Stimulated activated naive B cell treated with anti-CD40 and anti-IgM and Interleukin-4, amounts not matched to agents 10 μg/mL and 1 μg/mL and 100 μg/mL, for 72 hours (primary cell): Measurements from ENCODE around the gene MTTP.

Source experiments
- ATAC-seq, 2 donors: fragments of 150-1000 bp; cut with Tn5 transposase; replicated peaks; 2 replicates each; pipeline ENCODE4 v1.10.0; 2021; ENCODE audit warnings: moderate library complexity in 1 of 2
- DNase-seq: peaks from one replicate; pipeline ENCODE4 v3.0.0; 2021
- H3K27ac Mint-ChIP-seq: one replicate; pipeline ENCODE4 v1.8.0; 2022; ENCODE audit warnings: mild to moderate bottlenecking, mixed read lengths
- H3K27me3 Mint-ChIP-seq, 2 donors: one replicate each; pipeline ENCODE4 v1.8.0; 2022; ENCODE audit warnings: mixed read lengths in 2 of 2
- H3K36me3 Mint-ChIP-seq, 2 donors: one replicate each; pipeline ENCODE4 v1.8.0; 2022; ENCODE audit warnings: mixed read lengths in 2 of 2, mild to moderate bottlenecking in 1 of 2
- H3K4me1 Mint-ChIP-seq, 2 donors: one replicate each; pipeline ENCODE4 v1.8.0; 2022; ENCODE audit warnings: mixed read lengths in 2 of 2, mild to moderate bottlenecking in 1 of 2
- H3K4me3 Mint-ChIP-seq, 2 donors: one replicate each; pipeline ENCODE4 v1.8.0; 2022; ENCODE audit warnings: mild to moderate bottlenecking in 2 of 2, mixed read lengths in 2 of 2, moderate library complexity in 1 of 2
- H3K9me3 Mint-ChIP-seq, 2 donors: one replicate each; pipeline ENCODE4 v1.8.0; 2022; ENCODE audit warnings: mixed read lengths in 2 of 2, mild to moderate bottlenecking in 1 of 2

Gene MTTP

GRCh38 chr4:99640676-99641075, 66.1 kb downstream of the MTTP start:
- Mint-ChIP-seq H3K27me3 (peaks cover 17 to 18% of the 10 kb centered on the region in 2 donors), H3K27ac (no peak overlapping the region), H3K36me3 (no peaks in the 10 kb centered on the region), H3K4me1 (no peaks in the 10 kb centered on the region), H3K4me3 (no peak overlapping the region), H3K9me3 (no peaks in the 10 kb centered on the region)
- DNase-seq (no peak), ATAC-seq (no peak)

GRCh38 chr4:99642725-99643489, 68.3 kb downstream of the MTTP start:
- no peaks in the 10 kb centered on the region for H3K4me1 Mint-ChIP-seq
- no peak overlapping the region for H3K27ac Mint-ChIP-seq
- no peak for ATAC-seq
- no peak overlapping the region for H3K4me3 Mint-ChIP-seq
- H3K9me3 Mint-ChIP-seq, result no peaks in the 10 kb centered on the region
- H3K27me3 Mint-ChIP-seq, result peaks cover 14 to 17% of the 10 kb centered on the region in 2 donors
- no peaks in the 10 kb centered on the region for H3K36me3 Mint-ChIP-seq
- no peak for DNase-seq

DNA sequence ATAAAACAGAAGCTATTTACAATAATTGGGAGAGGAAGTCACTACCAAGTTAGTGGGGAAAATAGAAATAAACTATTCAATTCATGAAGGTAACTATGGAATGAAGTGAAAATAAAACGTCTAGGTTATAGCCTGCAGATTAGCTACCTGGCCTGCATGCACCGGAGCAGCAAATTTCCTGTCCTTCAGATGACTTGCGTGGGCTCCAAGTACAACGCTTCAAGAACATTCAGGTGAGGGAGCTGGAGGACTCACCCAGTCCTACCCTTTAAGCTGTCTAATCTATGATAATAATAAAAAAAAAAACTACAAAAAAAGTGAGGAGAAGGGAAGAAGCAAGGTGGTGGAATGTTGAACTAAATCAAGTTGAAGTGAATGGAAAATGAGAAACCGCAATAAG, 69.8 kb downstream of the MTTP start:
- DNase-seq, result no peak
- Mint-ChIP-seq H3K9me3 (no peaks in the 10 kb centered on the region), H3K4me3 (no peak overlapping the region), H3K4me1 (no peaks in the 10 kb centered on the region), H3K27me3 (peaks cover 14 to 17% of the 10 kb centered on the region in 2 donors), H3K27ac (no peak overlapping the region), H3K36me3 (no peaks in the 10 kb centered on the region)
- ATAC-seq, result no peak

DNA sequence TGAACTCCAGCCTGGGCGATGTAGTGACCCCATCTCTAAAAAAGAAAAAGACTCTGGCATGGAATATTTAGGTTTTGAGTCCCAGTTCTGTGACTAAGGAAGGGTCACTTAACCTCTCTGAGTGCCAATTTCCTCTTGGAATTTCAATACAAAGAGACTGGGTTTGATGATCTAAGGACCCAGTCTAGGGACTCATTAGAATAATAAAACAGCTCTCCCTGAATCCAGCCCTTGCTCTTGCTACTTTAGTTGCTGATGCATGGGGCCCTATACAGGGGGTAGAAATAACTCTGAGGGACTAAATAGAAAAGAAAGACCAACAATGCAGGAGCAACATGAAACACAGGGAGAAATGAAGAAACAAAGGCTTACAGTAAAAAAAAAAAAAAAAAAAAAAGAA, 70.4 kb downstream of the MTTP start:
- DNase-seq (no peak), ATAC-seq (no peak)
- no peaks in the 10 kb centered on the region for H3K36me3 Mint-ChIP-seq
- H3K4me1 Mint-ChIP-seq, result no peaks in the 10 kb centered on the region
- H3K27me3 Mint-ChIP-seq, result peaks cover 17 to 18% of the 10 kb centered on the region in 2 donors
- no peak overlapping the region for H3K4me3 Mint-ChIP-seq
- H3K9me3 Mint-ChIP-seq, result no peaks in the 10 kb centered on the region
- H3K27ac Mint-ChIP-seq, result no peak overlapping the region

GRCh38 chr4:99645638-99646037, 71.0 kb downstream of the MTTP start:
- Mint-ChIP-seq H3K27ac (no peak overlapping the region), H3K4me3 (no peak overlapping the region), H3K36me3 (no peaks in the 10 kb centered on the region), H3K4me1 (no peaks in the 10 kb centered on the region), H3K27me3 (peaks cover 16 to 21% of the 10 kb centered on the region in 2 donors), H3K9me3 (no peaks in the 10 kb centered on the region)
- DNase-seq (no peak), ATAC-seq (no peak)

GRCh38 chr4:99647071-99647470, 72.4 kb downstream of the MTTP start:
- no peak overlapping the region for H3K27ac Mint-ChIP-seq
- no peak overlapping the region for H3K4me3 Mint-ChIP-seq
- ATAC-seq (no peak), DNase-seq (no peak)
- H3K36me3 Mint-ChIP-seq, result no peaks in the 10 kb centered on the region
- no peaks in the 10 kb centered on the region for H3K4me1 Mint-ChIP-seq
- peaks cover 16 to 19% of the 10 kb centered on the region in 2 donors for H3K27me3 Mint-ChIP-seq
- H3K9me3 Mint-ChIP-seq, result no peaks in the 10 kb centered on the region

DNA sequence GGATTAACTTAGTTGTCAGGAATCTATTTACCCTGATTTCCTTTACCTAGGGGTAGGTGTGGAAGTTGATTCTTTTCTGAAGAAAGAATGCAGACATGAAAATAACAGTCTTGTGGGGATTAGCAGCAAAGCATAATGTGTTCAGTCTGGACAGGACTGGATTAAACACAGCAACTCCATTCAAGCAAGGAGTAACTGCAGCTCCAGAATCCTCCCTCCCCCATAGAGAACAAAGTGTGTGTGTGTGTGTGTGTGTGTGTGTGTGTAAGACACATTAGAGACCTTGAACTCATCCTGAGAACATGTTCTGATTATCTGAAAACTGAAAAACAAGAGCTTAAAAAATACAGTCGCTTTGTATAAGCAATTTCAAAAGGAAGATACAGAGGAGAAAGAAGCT, 73.7 kb downstream of the MTTP start:
- DNase-seq (no peak), ATAC-seq (no peak)
- H3K36me3 Mint-ChIP-seq, result no peaks in the 10 kb centered on the region
- H3K27ac Mint-ChIP-seq, result no peak overlapping the region
- peaks cover 12 to 16% of the 10 kb centered on the region in 2 donors for H3K27me3 Mint-ChIP-seq
- H3K4me1 Mint-ChIP-seq, result no peaks in the 10 kb centered on the region
- no peak overlapping the region for H3K4me3 Mint-ChIP-seq
- no peaks in the 10 kb centered on the region for H3K9me3 Mint-ChIP-seq

DNA sequence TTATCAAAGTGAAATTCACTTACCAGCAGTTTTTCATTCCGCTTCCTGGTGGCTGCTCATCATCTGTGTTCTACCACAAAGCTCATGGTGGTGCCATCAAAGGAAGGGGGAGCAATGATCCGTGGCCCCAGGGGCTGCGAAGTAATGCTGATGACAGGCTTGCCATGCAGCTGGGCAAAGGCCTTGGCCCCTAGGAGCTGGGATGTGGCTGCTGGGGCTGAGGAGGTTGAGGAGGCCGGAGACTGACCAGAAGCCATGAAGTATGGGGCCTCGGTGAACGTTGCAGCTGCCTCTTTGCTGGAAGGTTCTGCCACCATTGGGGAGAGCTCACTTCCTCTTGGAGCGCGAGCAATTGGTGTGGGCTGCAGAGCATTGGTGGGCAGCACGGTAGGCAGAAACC, 74.6 kb downstream of the MTTP start:
- no peaks in the 10 kb centered on the region for H3K36me3 Mint-ChIP-seq
- H3K27ac Mint-ChIP-seq, result peak overlapping the region; percentile 3
- H3K4me3 Mint-ChIP-seq, result no peak overlapping the region
- ATAC-seq (no peak), DNase-seq (no peak)
- H3K4me1 Mint-ChIP-seq, result no peaks in the 10 kb centered on the region
- peaks cover 6 to 11% of the 10 kb centered on the region in 2 donors for H3K27me3 Mint-ChIP-seq
- peaks cover 1 to 3% of the 10 kb centered on the region in 2 donors for H3K9me3 Mint-ChIP-seq

DNA sequence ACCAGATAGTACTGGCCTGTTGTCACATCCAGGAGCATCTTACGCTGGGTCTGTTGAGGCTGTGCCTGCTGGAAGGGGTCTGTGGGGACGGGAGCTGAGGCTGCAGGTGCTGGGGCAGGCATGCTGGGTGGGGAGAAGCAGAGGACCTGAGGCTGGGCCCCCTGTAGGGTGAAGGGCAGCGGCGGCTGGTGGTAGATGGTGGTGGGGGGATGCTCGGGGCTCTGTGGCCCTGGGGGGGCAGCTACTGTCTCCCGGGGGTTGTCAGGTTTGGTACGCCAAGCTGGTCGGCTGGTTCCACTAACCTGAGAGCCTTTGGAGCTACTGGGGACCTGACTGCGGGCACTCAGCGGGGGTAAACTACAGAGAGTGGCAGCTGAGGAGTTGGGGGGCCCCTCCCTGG, 75.2 kb downstream of the MTTP start:
- no peak for DNase-seq
- no peak for ATAC-seq
- Mint-ChIP-seq H3K4me3 (no peak overlapping the region), H3K36me3 (no peaks in the 10 kb centered on the region), H3K9me3 (peaks cover 1 to 3% of the 10 kb centered on the region in 2 donors), H3K27me3 (peaks cover 6 to 9% of the 10 kb centered on the region in 2 donors), H3K4me1 (no peaks in the 10 kb centered on the region), H3K27ac (no peak overlapping the region)

DNA sequence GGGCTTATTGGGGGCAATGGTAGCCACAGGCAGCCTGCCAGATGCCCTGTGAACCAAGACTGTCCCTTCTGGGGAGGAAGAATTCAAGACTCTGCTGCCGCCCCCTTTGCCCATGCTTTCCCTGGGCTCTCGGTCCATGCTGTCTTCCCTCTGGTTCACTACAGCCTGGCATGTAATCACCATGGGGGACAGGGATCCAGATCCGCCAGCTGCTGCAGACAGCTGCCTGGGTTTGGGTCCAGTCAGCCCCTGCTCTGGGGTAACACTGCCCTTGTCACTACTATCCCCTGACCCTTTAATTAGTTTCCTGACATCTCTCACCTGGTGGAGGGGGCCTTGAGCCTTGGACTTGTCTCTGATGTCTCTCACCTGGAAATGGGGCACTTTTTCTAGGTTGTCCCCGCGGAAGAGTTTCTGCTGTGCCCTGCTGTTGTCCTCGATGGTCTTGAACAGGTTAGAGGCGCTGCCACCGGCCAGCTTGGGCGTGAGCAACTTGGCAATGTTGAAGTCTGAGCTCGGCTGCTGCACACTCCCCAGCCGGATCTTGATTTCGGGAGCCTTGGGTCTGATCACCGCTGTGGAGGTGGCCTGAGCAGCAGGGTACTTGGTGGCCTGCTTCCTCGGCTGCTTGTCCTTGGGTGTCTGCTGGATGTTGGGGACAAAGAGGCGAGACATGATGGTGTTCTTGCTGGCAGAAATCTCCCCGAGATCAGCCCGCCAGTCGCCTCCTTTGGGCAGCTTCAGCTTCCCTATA, 76.6 kb downstream of the MTTP start:
- H3K9me3 Mint-ChIP-seq, result peaks cover 1 to 3% of the 10 kb centered on the region in 2 donors
- ATAC-seq, result no peak
- no peak overlapping the region for H3K27ac Mint-ChIP-seq
- peaks cover 6 to 13% of the 10 kb centered on the region in 2 donors for H3K27me3 Mint-ChIP-seq
- no peaks in the 10 kb centered on the region for H3K36me3 Mint-ChIP-seq
- no peaks in the 10 kb centered on the region for H3K4me1 Mint-ChIP-seq
- H3K4me3 Mint-ChIP-seq, result no peak overlapping the region
- no peak for DNase-seq

DNA sequence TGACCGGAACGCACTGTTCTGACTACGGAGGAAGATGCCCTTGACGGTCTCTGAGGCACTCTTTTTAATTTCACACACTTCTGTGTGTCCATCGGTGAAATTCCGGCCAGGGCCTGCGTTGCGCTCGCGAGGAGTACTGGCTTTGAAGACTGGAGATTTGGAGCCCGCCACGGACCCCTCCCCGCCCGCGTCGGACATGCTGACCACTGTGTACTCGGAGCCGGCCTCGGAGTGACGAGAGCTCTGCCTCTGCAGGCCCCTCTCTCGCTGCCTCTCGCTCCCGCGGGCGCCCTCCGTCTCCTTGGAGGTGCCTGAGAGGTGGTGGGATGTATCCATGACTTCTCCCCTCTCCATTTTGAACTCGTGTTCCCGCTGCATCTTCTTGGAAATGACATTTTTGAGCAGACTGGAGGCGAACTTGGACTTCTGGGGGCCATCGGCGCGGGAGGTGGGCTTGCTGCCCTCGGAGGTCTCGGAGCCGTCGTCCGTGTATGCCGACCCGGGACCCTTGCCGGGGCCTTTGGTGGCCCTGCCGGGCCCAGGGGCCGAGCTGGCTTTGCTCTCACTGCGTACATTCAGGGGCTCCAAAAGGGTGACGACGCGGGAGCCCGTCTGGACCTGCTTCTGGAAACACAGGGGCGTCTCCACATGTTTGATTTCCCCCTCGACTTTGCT, 77.3 kb downstream of the MTTP start:
- DNase-seq (no peak), ATAC-seq (no peak)
- Mint-ChIP-seq H3K27me3 (peaks cover 6 to 13% of the 10 kb centered on the region in 2 donors), H3K4me3 (no peak overlapping the region), H3K4me1 (no peaks in the 10 kb centered on the region), H3K9me3 (peaks cover 1 to 3% of the 10 kb centered on the region in 2 donors), H3K27ac (no peak overlapping the region), H3K36me3 (no peaks in the 10 kb centered on the region)

GRCh38 chr4:99652596-99653436, 78.2 kb downstream of the MTTP start:
- H3K4me1 Mint-ChIP-seq, result no peaks in the 10 kb centered on the region
- no peak overlapping the region for H3K4me3 Mint-ChIP-seq
- H3K9me3 Mint-ChIP-seq, result peaks cover 1 to 3% of the 10 kb centered on the region in 2 donors
- H3K27ac Mint-ChIP-seq, result no peak overlapping the region
- H3K27me3 Mint-ChIP-seq, result peaks cover 6 to 13% of the 10 kb centered on the region in 2 donors
- ATAC-seq (no peak), DNase-seq (no peak)
- H3K36me3 Mint-ChIP-seq, result no peaks in the 10 kb centered on the region

DNA sequence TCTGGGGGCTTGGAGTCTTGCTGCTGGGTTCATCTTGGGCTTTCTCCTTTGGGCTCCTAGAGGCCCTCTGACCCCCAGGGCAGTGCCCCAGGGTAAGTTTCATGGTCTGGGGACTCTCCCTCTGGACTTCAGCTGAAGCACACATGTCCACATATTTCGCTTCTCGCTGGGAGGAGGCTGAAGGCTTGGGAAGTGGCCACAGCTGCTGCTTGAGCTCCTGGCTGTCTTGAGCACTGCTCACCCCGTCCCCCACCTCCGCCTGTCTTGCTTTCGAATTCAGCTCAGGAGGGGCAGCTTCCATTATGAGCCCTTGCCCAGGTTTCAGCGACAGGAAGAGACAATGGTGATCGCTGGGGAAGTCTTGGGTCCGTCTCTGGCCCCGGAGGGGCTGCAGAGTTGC, 79.3 kb downstream of the MTTP start:
- H3K9me3 Mint-ChIP-seq, result peaks cover 1 to 3% of the 10 kb centered on the region in 2 donors
- H3K4me3 Mint-ChIP-seq, result no peak overlapping the region
- DNase-seq (no peak), ATAC-seq (no peak)
- H3K36me3 Mint-ChIP-seq, result no peaks in the 10 kb centered on the region
- peaks cover 6 to 13% of the 10 kb centered on the region in 2 donors for H3K27me3 Mint-ChIP-seq
- H3K27ac Mint-ChIP-seq, result no peak overlapping the region
- H3K4me1 Mint-ChIP-seq, result no peaks in the 10 kb centered on the region

DNA sequence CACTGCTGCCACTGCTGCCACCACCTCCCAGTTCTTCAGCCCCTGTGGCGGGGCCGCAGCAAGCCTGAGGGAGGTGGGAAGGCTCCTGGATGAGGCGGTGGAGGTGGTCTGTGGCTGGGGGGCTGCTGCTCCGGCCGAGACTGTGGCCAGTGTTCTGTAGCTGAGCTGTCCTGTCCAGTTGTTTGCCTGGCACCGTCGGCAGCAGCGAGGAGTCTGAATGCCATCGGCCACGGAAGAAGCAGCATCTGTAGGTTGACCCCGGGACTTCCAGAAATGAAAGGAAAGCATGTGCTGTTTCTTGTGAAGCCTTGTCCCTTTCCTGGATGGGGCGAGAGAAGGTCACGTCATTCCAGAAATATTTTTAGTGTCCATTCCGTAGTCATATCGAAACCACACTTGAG, 79.7 kb downstream of the MTTP start:
- H3K36me3 Mint-ChIP-seq, result no peaks in the 10 kb centered on the region
- H3K4me3 Mint-ChIP-seq, result no peak overlapping the region
- H3K4me1 Mint-ChIP-seq, result no peaks in the 10 kb centered on the region
- H3K27me3 Mint-ChIP-seq, result peaks cover 6 to 13% of the 10 kb centered on the region in 2 donors
- no peak for DNase-seq
- H3K9me3 Mint-ChIP-seq, result peaks cover 1 to 3% of the 10 kb centered on the region in 2 donors
- no peak overlapping the region for H3K27ac Mint-ChIP-seq
- ATAC-seq, result no peak
